NCI-H510A (cell line): ENCODE data around the gene ZNHIT2.
A peak's percentile ranks its signal among the peaks of the same experiment; 100 is the strongest.

Source experiments
- DNase-seq: peaks from one replicate; lab custom pipeline; 2025; lab: John Stamatoyannopoulos, UW

Gene ZNHIT2

DNA sequence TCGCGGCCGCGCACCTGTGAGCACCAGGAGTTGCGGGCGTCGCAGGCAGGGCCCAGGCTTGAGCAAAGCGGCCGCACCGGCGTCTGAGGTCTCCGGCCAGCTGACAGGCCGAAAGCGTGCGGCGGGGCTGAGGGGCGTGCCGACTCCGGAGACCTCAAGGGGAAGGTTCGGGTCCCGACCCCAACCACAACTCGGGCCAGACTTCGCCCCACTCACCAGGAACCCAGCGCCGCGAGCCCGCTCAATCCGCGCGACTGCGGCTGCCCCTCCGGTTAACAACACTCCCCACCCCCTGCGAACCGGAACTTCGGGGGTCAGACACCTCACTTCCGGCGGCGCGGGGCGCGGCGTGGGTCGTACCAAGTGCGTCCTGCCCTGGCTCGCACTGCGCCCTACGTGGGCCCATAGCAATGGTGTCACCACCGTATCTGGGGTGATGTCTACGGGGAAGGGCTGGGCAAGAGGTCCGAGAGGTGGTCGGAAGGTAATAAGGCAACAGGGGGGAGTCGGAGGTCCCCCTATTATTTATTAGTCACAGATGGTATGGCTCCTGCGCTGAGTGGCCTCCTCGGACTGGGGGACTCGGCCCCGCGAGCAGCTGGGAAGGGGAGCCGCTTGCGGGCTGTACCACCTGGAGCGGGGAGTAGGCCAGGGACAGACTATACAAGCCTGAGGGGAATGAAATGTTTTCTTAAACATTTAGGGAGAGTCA is 16.9 kb upstream of the ZNHIT2 start, which contains the start of gene SYVN1:
Gene SYVN1, minus strand, starts transcription at position 280 of the 712 bp plus-strand sequence. CDS start 918 bp downstream, outside the sequence.
- peak; percentile 86 for DNase-seq

- no peak for DNase-seq
Measured at GRCh38 chr11:65133724-65134123, 16.2 kb upstream of the ZNHIT2 start.

- peak; percentile 66 for DNase-seq
Measured at GRCh38 chr11:65132988-65133700, 15.6 kb upstream of the ZNHIT2 start.

GRCh38 chr11:65132238-65132987 is 14.9 kb upstream of the ZNHIT2 start:
- DNase-seq, result no peak

GRCh38 chr11:65131895-65132237 is 14.4 kb upstream of the ZNHIT2 start:
- no peak for DNase-seq

DNA sequence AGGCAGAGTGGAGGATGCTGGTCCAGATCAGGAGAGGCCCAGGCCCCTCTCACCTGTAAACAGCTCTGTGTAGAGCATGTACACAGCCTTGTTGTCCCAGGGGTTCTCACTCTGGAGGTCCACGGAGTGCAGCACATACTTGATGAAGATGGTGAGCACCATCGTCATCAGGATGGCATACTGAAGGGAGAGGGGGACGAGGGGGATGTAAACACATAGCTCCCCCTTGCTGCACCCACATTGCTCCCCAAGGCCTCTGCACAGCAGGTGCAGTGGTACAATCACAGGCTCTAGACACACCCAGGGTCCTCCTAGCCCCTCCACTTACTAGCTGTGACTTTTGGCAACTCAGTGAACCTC is 13.9 kb upstream of the ZNHIT2 start:
- no peak for DNase-seq

DNA sequence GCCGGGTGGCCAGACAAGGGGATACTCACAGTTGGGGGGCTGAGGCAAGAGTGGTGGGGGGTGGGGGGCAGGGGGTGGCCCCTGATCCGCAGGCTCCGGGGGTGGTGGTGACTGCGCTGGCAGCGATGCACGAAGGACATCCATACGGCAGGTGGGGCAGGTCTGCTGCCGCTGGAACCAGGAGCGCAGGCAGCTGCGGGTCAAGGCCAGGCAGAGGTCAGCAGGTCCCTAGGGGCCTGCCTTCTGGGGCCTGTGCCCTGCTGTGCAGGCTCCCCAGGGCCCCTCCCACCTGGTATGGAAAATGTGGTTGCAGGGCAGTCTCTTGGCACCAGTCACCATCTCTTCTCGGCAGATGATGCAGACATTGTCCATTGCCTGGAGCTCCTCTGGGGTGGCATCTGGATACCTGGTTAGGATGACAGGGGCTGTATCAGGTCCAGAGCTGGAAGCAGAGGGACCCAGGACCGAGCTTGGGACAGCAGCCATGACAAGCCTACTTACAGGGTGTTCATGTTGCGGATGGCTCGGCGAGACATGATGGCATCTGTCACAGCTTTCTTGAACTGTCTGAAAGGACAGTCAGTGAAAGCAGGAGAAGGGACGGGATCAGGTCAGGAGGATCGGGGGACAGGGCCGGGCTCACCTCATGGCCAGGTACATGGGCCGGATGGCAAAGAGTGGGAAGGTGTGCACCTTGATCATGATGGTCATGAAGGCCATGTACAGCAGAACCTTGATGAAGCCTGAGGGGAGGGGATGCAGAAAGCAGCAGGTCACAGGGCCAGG is 13.3 kb upstream of the ZNHIT2 start:
- no peak for DNase-seq

DNA sequence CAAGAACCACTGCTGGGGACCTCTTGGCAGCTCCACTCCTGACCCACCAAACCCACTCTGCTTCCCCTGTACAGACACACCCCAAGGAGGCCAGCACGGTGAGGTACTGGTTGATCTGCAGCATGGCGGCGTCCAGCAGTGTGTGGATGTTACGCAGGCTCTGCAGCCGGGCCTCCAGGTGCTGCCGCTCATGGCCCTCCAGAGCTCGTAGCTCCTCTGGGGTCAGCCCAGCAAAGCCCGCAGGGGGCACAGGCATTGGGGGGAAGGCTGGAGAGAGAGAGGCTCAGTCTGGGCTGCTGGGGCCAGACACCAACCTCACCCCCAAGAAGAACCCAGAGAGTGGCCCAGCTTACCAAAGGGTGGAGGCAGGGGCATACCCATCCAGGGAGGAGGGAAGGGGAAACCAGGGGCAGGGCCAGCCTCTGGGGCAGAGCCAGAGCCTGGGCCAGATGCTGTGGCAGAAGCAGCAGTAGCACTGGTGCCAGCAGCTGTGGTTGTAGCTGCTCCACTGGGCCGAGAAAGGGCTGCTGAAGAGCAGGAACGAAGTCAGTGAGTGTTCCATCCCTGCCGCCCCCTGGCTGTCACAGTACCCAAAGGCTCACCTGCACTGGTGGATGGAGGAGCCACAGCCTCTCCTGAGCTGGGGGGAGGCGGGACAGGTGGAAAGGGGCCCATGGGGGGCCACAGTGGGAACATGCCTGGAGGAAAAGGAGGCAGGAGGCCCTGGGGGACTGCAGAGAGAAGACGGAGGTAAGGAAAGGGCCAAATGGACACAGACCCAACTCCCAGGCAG is 12.3 kb upstream of the ZNHIT2 start:
- no peak for DNase-seq

GRCh38 chr11:65128182-65129145 is 11.0 kb upstream of the ZNHIT2 start:
- no peak for DNase-seq

DNA sequence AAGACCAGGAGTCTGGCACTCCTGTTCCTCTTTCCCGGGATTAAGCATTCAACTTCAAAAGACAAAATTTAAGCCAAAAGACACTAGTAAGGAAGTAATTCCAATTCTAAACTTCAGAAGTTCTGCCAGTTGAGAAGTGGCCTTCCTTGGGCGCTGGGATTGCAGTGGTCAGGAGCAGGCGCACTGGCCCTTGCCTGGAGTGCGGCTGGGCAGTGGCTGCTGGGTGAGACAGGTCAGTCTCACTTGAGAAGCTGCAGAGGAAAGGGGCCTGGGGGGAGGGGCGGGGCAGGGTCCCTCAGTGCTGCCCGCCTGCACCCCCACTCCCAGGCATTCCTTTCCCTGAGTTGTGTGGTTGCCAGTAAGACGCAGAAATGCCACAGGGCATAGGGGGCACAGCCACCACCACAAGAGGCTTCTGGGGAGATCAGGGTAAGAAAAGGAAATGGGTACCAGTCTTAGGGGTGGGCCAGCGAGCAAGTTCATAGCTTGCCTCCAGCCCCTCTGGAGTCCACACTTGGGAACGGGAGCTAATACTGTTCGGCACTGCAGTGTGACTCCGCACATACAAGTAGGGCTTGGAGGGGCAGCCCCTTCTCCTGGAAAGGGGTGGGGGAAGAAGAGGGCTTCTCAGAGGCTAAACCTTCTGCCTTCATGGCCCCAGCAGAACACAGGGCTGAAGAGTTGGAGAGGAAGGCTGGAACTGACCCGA is 10.1 kb upstream of the ZNHIT2 start:
- no peak for DNase-seq

GRCh38 chr11:65126624-65127274 is 9.2 kb upstream of the ZNHIT2 start:
- no peak for DNase-seq

GRCh38 chr11:65125197-65126056 is 7.9 kb upstream of the ZNHIT2 start:
- DNase-seq, result no peak

DNA sequence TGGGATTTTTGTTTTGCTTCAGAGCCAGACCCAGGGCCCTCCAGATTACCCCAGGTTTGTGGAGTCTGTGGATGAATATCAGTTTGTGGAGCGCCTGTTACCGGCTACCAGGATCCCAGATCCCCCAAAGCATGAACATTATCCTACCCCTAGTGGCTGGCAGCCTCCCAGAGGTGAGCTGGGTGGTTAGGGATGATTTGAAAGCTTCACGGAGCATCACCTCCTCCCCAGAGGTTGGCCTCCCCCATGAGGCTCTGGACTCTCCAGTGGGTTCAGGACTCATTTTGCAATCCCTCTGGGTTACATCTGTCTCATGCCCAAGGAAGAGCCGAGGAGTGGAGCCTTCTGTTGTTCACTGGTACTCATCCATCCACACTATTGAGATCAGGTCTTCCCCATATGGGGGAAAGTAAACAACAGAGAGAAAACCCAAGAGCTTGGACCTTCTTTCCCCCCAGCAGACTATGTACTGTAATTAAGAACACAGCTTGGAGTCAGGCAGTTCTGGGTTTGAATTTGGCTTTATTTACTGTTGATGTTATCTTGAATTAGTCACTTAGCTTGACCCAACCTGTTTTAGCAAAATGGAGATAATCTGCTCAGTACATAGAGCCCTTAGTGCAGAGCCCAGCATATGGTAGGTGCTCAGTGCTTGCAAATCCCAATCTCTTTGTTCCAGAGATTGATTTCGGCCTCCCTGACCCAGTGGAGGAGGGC is 7.1 kb upstream of the ZNHIT2 start:
- no peak for DNase-seq

DNA sequence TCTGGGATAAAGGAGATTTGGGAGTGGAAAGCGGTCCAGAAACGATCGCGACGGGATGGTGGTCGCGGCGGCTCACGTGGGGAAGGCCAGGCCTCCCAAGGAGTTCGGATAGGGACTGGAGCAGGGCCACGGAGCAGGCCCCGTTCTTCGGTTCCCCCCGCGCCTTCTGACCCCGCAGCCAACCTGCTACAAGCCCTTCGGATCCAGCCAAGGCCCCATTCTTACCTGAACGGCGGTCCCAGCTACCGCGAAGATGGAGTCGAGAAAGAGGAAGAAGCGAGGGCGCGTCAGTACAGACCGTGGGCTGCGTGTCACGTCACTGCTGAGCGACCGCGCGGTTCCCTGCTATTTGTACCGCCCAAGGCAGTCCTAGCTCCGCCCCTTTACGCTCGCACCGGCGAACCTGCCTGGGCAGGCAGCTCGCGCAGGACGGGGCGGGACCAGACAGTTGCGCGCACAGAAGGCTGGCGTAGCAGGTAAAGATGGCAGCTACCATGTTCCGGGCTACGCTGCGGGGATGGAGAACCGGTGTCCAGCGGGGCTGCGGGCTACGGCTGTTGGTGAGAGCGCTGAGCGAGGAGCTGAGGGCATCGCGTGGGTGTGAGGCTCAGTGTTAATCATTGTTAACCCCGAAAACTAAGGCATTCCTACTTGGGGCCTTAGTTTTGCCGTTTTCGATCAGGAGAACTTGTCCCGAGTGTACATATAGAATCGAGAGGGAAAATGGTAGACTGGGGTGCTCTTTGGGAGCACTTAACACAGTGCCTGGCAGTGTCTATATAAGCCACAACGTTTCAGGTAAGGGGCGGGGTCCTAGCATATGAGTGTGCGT is 4.6 kb upstream of the ZNHIT2 start, which contains the start of the genes FAU and MRPL49:
Gene FAU, minus strand, starts transcription at position 270 of the 832 bp plus-strand sequence. CDS start 321 bp downstream, outside the sequence.
Gene MRPL49, plus strand, starts transcription at position 457 of the 832 bp plus-strand sequence. Its CDS starts 26 bp downstream, at position 483.
- DNase-seq, result peak; percentile 98

GRCh38 chr11:65121447-65121864 is 4.0 kb upstream of the ZNHIT2 start:
- no peak for DNase-seq

DNA sequence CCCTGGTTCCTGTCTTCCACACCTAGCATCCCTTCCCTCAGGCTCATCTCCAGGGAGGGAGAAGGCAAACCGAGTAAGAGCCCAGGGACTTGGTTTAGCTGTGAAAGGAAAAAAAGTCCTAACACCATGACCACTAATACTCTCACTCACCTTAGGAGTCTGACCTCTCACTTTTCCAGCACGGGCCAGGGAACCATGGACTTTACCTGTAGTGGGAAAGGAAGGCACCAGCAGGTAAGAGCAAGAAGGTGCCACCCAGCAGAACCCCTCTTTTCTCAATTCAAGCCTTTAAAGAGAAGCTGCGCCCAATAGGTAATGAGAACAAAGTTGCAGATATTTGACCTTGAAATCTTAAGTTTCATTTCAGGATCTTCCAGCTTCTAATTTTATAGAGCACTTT is 3.3 kb upstream of the ZNHIT2 start:
- DNase-seq, result no peak
